ENCODE data around the gene ZNF568. TPM values are rescaled to one million over a fixed set of nuclear protein-coding genes. Genes with fewer than 3 reads are reported as not detected.

ZNF568 gene
- total RNA-seq, 4 donors from 2014 or later: 3.0 to 10.2 (median 5.4) TPM

- in situ Hi-C loops (cut with MboI; ENCODE audit: low sequenced_read_pairs in 4 of 4): no loop called here
Observed at GRCh38 chr19:36972571-36972970, 56.4 kb downstream of the ZNF568 start.

GRCh38 chr19:36973021-36973843 lies 57.1 kb downstream of the ZNF568 start:
- Histone ChIP-seq H3K27me3 (peaks cover 0 to 5% (median 0%) of the 10 kb centered on the region in 3 donors), H3K9me3 (no peaks in the 10 kb centered on the region), H3K36me3 (no peaks in the 10 kb centered on the region), H3K4me3 (peak overlapping the region; percentile 61 to 82 (median 70)), H3K4me1 (peaks cover 3 to 7% of the 10 kb centered on the region in 2 donors), H3K27ac (peak overlapping the region; percentile 52 to 82 (median 70))
- in situ Hi-C loops (cut with MboI; ENCODE audit: low sequenced_read_pairs in 4 of 4): no loop called here
- TF ChIP-seq CTCF (IDR thresholded peaks at IDR 0.05 in 4 of 5, conservative IDR thresholded peaks at IDR 0.05 in 1 of 5): peak; percentile 64 to 85 (median 71)
- no peak for TF ChIP-seq POLR2A (IDR thresholded peaks at IDR 0.05)
- peak; percentile 41 to 61 for DNase-seq
- intact Hi-C loops (cut with DNase I; ENCODE audit: low total_unique reads): loop anchor here (2.0 to 5.0 kb wide), 2 partner anchors 56 to 494 kb away; partner anchors contain the start of genes ZNF568, ZNF569, ZNF570 and ZNF829
- peak; percentile 85 to 92 for ATAC-seq

More at GRCh38 chr19:36972571-36972970, 56.4 kb downstream of the ZNF568 start:
- ATAC-seq (no peak), DNase-seq (no peak)
- H3K4me3 ChIP-seq: peak overlapping the region; percentile 61 to 82 (median 70)
- peaks cover 0 to 5% (median 0%) of the 10 kb centered on the region in 3 donors for H3K27me3 ChIP-seq
- H3K27ac ChIP-seq: peak overlapping the region; percentile 52 to 82 (median 70)
- H3K9me3 ChIP-seq: no peaks in the 10 kb centered on the region
- H3K4me1 ChIP-seq: peaks cover 3 to 7% of the 10 kb centered on the region in 2 donors
- intact Hi-C loops (cut with DNase I; ENCODE audit: low total_unique reads): loop anchor here (2.0 to 5.0 kb wide), 2 partner anchors 56 to 495 kb away; partner anchors contain the start of genes ZNF568, ZNF569, ZNF570 and ZNF829
- no peaks in the 10 kb centered on the region for H3K36me3 ChIP-seq
- no peak for TF ChIP-seq POLR2A (IDR thresholded peaks at IDR 0.05)
- no peak for TF ChIP-seq CTCF (IDR thresholded peaks at IDR 0.05 in 4 of 5, conservative IDR thresholded peaks at IDR 0.05 in 1 of 5)

GRCh38 chr19:36973844-36974195 lies 57.7 kb downstream of the ZNF568 start:
- no peak for ATAC-seq
- intact Hi-C loops (cut with DNase I; ENCODE audit: low total_unique reads): loop anchor here (2.0 to 5.0 kb wide), 2 partner anchors 57 to 493 kb away; partner anchors contain the start of genes ZNF568, ZNF569, ZNF570 and ZNF829
- peaks cover 0 to 5% (median 0%) of the 10 kb centered on the region in 3 donors for H3K27me3 ChIP-seq
- no peaks in the 10 kb centered on the region for H3K9me3 ChIP-seq
- TF ChIP-seq CTCF (IDR thresholded peaks at IDR 0.05 in 4 of 5, conservative IDR thresholded peaks at IDR 0.05 in 1 of 5) (no peak), POLR2A (IDR thresholded peaks at IDR 0.05) (no peak)
- peak overlapping the region in 2 of 4 donors; percentile 81 to 82 for H3K27ac ChIP-seq
- peaks cover 3 to 7% of the 10 kb centered on the region in 2 donors for H3K4me1 ChIP-seq
- H3K36me3 ChIP-seq: peaks cover 0 to 3% of the 10 kb centered on the region in 2 donors
- no peak for DNase-seq
- H3K4me3 ChIP-seq: peak overlapping the region; percentile 61 to 82 (median 70)
- in situ Hi-C loops (cut with MboI; ENCODE audit: low sequenced_read_pairs in 4 of 4): no loop called here

GRCh38 chr19:36986131-36986530 lies 70.0 kb downstream of the ZNF568 start:
- H3K27me3 ChIP-seq: no peaks in the 10 kb centered on the region
- DNase-seq (no peak), ATAC-seq (no peak)
- TF ChIP-seq CTCF (IDR thresholded peaks at IDR 0.05 in 4 of 5, conservative IDR thresholded peaks at IDR 0.05 in 1 of 5) (no peak), POLR2A (IDR thresholded peaks at IDR 0.05) (no peak)
- in situ Hi-C loops (cut with MboI; ENCODE audit: low sequenced_read_pairs in 4 of 4) (no loop called here), intact Hi-C loops (cut with DNase I; ENCODE audit: low total_unique reads) (no loop called here)
- peaks cover 0 to 26% of the 10 kb centered on the region in 2 donors for H3K36me3 ChIP-seq
- no peaks in the 10 kb centered on the region for H3K4me1 ChIP-seq
- no peak overlapping the region for H3K27ac ChIP-seq
- H3K9me3 ChIP-seq: no peaks in the 10 kb centered on the region
- no peak overlapping the region for H3K4me3 ChIP-seq

Measured in gastrocnemius medialis (tissue), 4 donors.